Kidney epithelial cell (primary cell): ENCODE measurements around the gene CNTNAP1. TPM values are rescaled to one million over a fixed set of nuclear protein-coding genes. Genes with fewer than 3 reads are reported as not detected.

ENCODE experiments used
- DNase-seq: peaks from one replicate; pipeline ENCODE4 v3.0.0-alpha.2; 2010; ENCODE audit warnings: low read depth
- H3K27me3 ChIP-seq: 2 replicates; pipeline ENCODE4 v1.6.0; 2011; ENCODE audit warnings: low read length; ENCODE audit not compliant: control insufficient read depth, insufficient read depth
- H3K36me3 ChIP-seq: 2 replicates; pipeline ENCODE4 v1.5.1; 2011; ENCODE audit warnings: low read length; ENCODE audit not compliant: control insufficient read depth, insufficient read depth
- H3K4me3 ChIP-seq: 2 replicates; pipeline ENCODE4 v1.5.1; 2011; ENCODE audit warnings: low read depth, mild to moderate bottlenecking, control low read depth, low read length
- CTCF ChIP-seq: IDR thresholded peaks from 2 replicates; pipeline ENCODE4 v1.5.1; 2011; ENCODE audit warnings: mild to moderate bottlenecking, moderate library complexity, low read length, control low read depth, inconsistent platforms; ENCODE audit not compliant: insufficient read depth, poor library complexity, severe bottlenecking
- total RNA-seq: library from RNA; depleted of rRNA; stranded (reverse); fragments of >200 nt; gene quantifications from 2 replicates; pipeline ENCODE4 v1.2.3, GENCODE V29; 2015

The CNTNAP1 gene
- 5.8 and 7.0 TPM in 2 replicates for total RNA-seq

- no peak for DNase-seq
- Histone ChIP-seq H3K27me3 (peaks cover 13% of the 10 kb centered on the region), H3K4me3 (peak within 1 kb of the TSS; percentile 53), H3K36me3 (no peaks in the 10 kb centered on the region)
- no peak for TF ChIP-seq CTCF
These were observed at the start of gene CNTNAP1 for GRCh38 chr17:42681976-42682721. TSS of gene CNTNAP1 (plus strand) at chr17:42682531. CDS start at chr17:42682830, 299 bp downstream.

- DNase-seq = no peak
- Histone ChIP-seq H3K27me3 (no peaks in the 10 kb centered on the region), H3K36me3 (no peaks in the 10 kb centered on the region), H3K4me3 (no peak overlapping the region)
- no peak for TF ChIP-seq CTCF
These were observed 49.3 kb upstream of the CNTNAP1 start for GRCh38 chr17:42632949-42633444.

- no peak for TF ChIP-seq CTCF
- no peak overlapping the region for H3K4me3 ChIP-seq
- no peak for DNase-seq
- H3K27me3 ChIP-seq = peaks cover 5% of the 10 kb centered on the region
- no peaks in the 10 kb centered on the region for H3K36me3 ChIP-seq
These were observed 42.7 kb upstream of the CNTNAP1 start for GRCh38 chr17:42639525-42640113.

GRCh38 chr17:42640121-42640520 is 42.2 kb upstream of the CNTNAP1 start:
- H3K27me3 ChIP-seq = peaks cover 5% of the 10 kb centered on the region
- H3K4me3 ChIP-seq = no peak overlapping the region
- no peak for TF ChIP-seq CTCF
- DNase-seq = no peak
- H3K36me3 ChIP-seq = no peaks in the 10 kb centered on the region

GRCh38 chr17:42642336-42642735 is 40.0 kb upstream of the CNTNAP1 start:
- no peak for TF ChIP-seq CTCF
- DNase-seq = no peak
- peaks cover 5% of the 10 kb centered on the region for H3K27me3 ChIP-seq
- no peaks in the 10 kb centered on the region for H3K36me3 ChIP-seq
- no peak overlapping the region for H3K4me3 ChIP-seq
